HG03175 (cell line): ENCODE measurements around the gene RGPD8.
"Not testable (repeated sequence)": the region's sequence is repeated elsewhere in the genome, so short reads cannot be mapped to it uniquely, and the experiment has no call there.

ENCODE experiments used
- ATAC-seq: cut with Tn5 transposase; IDR thresholded peaks from one replicate; pipeline ENCODE4 v1.9.1; 2021; ENCODE audit warnings: mild to moderate bottlenecking, moderate library complexity; ENCODE audit not compliant: unreplicated experiment

RGPD8 gene

DNA sequence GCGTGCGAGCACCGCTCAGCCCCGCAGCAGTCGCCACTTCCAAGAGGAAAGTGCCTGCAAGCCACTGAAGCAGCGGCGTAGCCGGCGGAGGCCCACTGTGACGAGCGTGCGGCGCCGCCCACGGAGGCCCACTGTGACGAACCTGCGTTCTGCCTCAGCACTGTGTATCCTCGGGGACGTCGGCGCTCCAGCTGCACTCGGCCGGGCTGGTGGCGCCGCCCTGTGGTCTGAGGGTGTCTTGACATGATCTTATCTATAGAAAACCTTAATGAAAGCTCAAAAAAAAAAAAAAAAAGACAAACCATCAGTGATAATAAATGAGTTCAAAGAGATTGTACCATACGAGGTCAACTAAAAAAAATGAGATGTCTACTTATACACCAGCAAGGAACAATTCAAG lies at the start of gene RGPD8:
TSS of gene RGPD8 (minus strand) at position 166 of the 400 bp plus-strand sequence. CDS start 192 bp downstream, outside the sequence.
- peak; percentile 99 for ATAC-seq

DNA sequence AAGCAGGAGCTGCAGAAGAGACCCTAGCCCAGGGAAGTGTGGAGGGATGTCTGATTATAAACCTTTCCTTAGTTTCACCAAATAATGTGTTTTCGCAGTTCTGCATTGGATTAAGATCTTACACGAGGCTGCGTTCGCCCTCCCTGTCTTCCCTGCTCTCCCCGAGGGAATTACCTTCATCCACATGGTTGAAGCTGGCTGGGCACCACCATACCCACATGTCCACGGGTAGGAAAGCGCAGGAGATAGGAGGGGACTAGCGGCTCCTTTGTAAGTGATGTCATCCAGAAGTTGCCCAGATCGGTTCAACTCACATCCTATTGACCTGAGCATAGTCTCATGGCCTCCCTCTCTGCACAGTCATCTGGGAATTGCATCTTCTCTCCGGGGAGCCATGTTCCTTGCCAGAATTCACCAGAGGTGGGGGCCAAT lies 49.6 kb upstream of the RGPD8 start:
- ATAC-seq = no peak

DNA sequence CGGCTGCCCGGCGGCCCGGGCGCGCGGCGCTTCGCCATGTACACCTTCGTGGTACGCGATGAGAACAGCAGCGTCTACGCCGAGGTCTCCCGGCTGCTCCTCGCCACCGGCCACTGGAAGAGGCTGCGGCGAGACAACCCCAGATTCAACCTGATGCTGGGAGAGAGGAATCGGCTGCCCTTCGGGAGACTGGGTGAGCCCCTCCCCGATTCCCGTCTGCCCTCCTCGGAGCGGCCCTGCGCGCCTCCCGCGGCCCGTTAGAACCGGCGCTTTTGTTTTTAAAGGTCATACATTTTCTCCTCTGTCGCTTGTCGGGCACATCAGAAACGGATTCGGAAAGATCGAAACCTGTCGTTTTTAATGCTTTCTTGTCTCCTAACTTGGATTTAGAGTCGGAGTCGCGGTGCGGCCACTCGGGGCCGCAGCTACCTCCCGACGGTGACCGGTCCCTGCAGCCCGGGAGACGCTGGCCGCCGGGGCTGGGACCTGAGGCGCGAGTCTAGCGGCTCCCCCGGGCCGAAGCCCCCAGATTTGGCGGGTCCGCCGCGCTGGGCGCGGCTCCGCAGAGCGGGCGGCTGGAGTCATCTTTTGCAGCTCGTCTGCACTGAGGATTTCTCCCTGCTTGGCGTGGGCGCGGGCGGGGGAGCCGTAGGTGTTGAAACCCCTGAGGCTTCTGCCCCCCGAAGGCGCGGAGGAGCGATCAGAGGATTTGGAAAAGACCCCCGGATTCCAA lies 49.0 kb upstream of the RGPD8 start:
- peak; percentile 22 for ATAC-seq

DNA sequence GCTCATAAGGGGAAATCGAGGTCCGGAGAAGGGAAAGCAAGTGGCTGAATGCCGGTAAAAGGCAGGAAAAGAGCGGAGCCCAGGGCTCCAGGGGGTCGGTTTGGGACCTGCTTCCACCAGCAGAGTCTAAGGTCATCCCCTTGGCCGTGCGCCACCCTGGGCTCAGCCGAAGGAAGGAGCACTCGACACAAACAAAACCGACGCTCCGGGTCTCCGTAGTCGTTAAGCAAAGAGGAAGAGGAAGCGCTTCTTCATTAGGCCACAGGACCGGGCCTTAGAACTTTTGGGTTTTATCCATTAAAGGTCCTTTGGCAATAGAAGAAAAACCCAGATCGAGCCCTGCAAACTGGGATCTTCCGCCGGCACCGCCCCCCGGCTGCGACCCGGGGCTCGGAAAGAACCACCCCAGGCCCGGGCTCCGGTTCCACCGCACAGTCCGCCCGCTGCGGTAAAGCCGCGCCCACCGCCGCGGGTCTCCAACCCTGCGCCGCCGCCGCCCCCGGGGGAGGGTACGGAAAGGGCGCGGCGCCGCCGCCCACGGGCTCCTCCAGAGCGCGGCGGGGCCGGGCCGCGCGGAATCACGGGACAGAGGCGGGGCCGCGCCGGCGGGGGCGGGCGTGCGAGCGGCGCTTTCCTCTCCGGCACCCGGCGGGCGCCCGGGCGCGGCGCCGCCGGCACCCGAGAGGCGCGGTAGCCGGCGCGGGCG lies 48.2 kb upstream of the RGPD8 start, which contains the start of gene TTL:
TSS of gene TTL (plus strand) at position 629 of the 706 bp plus-strand sequence. CDS start 189 bp downstream, outside the sequence.
- ATAC-seq = peak; percentile 71

DNA sequence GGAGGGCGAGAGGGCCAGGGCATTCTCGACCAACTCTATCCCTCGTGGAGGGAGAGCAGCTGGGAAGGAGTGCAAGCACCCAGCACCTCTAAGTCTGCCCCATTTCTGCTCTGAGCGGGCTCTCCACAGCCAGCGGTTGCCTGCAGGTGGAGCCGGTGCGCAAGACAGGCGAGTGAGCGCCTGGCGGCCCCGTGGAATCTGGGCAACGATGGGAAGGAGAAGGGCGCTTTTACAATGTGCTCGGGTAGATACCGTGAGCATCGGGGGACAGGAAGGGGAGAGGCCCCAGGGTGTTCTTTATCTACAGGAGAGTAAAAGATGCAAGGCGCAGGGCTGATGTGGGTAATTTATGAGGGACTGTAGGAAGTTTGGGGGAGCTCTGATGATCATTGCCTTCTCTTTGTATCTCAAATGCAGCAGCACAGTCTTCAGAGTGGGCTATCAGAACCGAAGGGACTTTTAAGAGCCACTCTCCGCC lies 47.6 kb upstream of the RGPD8 start:
- ATAC-seq = peak; percentile 78

DNA sequence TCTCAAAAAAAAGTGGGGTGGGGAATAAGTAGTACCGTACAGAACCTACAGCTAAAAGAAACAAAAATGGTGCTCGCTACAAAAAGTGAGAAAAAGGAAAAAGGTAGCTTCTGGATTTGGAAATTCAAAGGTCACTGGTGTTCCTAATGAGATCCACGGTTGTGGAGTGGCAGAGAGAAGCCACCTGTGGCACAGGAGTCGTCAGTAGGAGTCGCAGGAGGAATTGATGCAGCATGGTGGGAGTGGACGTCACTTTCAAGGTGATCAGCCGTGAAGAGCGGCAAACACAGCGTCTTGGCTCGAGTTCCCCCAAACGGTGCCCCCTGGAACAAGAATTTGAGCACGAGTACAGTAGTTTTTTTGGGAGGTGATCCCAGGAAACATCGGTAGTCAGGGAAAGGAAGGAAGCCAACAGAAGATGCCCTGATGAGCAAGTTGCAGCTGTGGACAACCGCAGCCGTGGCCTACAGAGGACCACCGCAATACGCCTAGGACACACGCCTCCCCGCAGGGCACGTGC lies 47.1 kb upstream of the RGPD8 start:
- ATAC-seq = no peak

DNA sequence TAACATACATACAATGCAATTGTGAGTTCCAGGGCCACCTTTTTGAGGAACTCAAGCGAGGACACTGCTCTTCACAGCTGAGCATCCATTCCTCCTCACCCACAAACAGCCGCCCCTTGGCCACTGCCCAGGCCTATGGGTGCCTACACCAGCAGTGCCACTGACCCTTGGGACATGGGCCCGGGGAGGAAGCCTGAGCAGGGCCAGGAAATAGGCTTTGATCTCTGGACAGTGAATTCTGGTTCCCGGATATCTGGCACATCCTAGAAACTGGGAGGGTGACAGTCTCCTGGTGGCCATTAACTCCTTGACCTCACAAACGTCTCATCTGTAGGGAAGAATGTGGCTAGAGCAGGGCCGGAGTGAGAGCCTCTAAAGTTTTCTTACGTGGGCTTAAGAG lies 43.0 kb upstream of the RGPD8 start:
- ATAC-seq = no peak

DNA sequence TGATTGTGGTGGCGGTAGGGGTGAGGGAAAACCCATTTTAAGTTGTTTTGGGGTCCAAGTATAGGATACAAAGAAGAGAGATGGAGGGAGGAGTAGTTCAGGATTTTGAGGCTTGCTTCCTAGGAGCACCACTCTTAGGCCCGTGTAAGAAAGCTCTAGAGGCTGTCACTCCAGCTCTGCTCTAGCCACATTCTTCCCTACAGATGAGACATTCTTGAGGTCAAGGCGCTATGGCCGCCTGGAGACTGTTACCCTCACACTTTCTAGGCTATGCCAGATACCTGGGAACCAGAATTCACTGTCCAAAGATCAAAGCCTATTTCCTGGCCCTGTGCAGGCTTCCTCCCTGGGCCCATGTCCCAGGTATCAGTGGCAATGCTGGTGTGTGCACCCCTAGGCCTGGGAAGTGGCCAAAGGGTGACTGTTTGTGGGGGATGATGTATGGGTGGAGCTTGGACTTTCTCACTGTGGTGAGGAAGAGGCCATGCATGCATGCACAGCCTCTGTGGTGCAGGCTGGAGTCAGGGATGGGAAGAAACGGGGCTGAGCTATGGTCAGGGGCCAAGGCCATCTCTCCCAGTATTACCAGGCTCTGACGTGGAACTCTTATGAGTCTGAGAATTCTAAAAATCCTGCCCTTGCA lies 41.5 kb upstream of the RGPD8 start:
- ATAC-seq = no peak

DNA sequence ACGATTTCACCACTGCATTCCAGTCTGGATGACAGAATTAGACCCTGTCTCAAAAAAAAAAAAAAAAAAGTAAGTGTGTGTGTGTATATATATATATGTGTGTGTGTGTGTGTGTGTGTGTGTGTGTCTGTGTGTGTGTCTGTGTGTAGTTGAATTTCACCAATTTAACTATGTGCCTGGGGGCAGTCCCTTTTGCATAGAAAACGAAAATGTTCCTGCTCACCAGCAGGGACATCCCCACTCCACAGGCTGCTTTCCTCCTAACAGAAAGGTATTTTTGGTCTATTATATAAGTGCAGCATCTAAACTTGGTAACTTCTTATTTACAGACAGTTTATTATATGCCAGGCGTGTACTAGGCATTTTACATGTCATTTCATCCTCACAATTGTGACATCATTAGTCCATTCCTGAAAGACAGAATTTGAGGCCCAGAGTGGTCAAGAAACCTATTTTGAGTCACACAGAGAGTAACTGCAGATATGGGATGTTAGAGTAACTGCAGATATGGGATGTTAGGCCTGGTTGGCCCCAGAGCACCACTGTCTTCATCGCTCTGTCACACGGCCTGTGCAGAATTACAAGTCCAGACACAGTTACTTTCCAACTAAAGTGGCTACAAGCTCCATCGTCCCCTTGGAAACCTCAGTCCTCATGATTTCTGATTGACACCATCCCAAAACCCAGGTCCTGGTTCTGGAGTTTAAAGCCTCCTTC lies 39.3 kb upstream of the RGPD8 start:
- no peak for ATAC-seq

DNA sequence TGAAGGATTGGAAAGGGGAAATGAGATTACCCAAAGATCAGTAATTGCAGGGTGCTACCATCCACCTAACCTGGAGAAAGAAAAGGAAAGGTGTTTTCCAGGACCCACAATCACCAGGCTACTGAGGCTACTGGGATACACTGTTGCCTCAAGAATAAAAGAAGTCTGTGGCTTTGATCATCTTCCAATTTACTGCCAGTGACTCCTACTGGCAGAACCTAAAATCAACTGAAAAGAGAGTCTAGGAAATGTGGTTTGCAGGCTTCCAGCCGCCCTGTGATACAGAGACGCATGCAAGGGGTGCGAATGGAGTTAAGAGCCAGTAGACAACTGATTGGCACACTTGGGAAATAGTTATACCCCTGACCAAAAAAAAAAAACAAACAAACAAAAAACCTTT lies 31.9 kb upstream of the RGPD8 start:
- no peak for ATAC-seq

DNA sequence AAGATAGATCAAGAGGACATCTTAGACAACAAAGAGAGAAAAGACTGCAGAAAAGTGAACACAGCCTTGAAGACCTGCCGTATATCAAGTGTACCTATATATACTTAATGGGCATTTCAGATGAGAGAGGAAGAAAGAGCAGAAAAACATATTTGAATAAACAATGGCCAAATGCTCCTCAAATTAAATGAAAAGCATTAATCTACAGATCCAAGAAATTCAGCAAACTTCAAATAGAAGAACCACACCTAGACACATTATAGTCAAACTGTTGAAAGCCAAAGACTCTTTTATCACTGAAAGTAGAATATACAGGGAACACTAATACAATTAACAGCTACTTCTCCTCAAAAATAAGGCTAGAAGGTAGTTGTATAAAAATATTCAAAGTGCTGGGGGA lies 29.8 kb upstream of the RGPD8 start:
- ATAC-seq = no peak

DNA sequence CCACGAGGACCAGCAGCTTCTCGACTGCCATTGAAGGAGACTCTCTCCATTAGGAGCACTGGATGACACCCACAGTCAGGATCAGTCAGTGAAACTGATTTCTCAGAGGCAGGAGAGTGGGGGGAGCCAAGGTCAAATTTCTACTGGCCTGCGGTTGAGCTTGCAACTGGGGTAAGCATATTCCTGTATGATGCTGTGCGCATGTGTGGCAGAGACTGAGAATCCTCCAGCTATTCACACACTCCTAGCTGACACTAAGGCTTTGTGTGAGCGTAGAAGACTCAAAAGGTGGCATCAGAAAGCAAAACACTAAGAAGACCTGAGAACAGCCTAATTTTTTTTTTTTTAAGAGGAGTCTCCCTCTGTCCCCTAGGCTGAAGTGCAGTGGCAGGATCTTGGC lies 28.7 kb upstream of the RGPD8 start:
- ATAC-seq = no peak

DNA sequence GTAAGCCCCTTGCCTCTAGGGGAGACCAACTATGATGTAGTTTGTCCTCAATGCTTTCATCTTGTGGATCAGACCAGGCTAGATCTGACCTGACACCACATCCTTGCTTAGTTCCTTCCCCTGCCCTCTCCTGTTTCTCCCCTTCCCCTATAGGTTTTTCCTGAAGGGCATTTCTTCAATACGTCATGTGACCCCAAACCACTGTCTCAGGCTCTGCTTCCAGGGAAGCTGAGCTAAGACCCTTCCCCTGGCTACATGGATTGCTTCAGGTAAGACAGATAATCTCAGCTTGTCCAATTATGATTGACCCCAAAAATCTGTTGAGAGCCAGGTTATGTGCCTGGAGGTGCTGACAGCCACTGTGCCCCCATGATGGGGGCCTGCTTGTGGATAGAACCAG lies 25.9 kb upstream of the RGPD8 start:
- no peak for ATAC-seq

DNA sequence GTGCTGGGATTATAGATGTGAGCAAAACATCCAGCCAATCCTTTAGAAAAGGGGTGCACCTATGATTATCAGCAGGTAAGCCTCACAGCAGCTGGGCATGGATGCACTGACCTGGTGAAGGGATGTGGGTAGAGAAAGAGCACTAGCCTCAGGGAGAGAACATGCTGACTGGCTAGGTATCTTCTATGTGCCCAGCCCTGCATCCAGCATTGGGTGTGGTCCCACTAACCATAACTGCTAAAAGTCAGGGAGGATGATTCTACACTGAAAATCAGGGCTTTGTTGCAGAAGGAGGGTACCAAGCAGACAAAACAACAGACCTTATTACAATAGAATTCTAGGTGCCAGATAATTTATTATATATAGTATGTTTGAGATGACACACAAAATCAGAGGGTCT lies 21.1 kb upstream of the RGPD8 start:
- ATAC-seq = no peak

DNA sequence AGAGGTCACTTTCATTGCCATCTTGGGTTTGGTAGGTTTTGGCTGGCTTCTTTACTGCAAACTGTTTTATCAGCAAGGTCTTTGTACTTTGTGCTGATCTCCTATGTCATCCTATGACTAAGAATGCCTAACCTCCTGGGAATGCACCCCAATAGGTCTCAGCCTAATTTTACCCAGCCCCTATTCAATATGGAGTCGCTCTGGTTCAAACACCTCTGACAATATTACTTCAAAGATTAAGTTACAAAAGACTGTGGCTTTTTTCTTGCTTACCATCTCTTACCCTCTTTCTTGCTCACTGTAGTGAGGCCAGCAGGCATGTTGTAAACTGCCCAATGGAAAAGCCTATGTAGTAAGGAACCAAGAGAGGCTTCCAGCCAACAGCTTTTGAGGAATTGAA lies 17.9 kb upstream of the RGPD8 start:
- ATAC-seq = no peak

DNA sequence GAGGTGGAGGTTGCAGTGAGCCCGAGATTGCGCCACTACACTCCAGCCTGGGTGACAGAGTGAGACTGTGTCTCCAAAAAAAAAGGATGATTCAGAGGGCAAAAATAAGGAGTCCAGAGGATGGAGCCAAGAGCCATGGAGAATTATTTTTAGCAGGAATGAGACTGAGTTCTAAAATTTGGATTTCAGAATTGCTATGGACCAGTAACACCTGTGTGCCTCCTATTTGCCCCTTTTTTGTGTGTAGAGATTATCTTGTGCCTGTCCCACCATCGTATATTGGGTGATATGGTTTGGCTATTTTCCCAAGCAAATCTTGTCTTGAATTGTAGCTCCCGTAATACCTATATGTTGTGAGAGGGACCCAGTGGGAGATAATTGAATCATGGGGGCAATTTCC lies 16.4 kb upstream of the RGPD8 start:
- no peak for ATAC-seq

DNA sequence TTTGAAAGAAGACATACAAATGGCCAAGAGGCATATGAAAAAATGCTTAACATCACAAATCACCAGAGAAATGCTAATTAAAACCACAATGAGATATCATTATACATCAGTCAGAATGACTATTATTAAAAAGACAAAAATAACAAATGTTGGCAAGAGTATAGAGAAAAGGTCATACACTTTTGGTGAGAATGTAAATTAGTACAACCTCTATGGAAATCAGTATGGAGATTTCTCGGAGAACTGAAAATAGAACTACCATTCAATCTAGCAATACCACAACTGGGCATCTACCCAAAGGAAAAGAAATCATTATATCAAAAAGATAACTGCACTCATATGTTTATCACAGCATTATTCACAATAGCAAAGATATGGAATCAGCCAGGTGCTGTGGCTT lies 10.8 kb upstream of the RGPD8 start:
- not testable (repeated sequence) for ATAC-seq

DNA sequence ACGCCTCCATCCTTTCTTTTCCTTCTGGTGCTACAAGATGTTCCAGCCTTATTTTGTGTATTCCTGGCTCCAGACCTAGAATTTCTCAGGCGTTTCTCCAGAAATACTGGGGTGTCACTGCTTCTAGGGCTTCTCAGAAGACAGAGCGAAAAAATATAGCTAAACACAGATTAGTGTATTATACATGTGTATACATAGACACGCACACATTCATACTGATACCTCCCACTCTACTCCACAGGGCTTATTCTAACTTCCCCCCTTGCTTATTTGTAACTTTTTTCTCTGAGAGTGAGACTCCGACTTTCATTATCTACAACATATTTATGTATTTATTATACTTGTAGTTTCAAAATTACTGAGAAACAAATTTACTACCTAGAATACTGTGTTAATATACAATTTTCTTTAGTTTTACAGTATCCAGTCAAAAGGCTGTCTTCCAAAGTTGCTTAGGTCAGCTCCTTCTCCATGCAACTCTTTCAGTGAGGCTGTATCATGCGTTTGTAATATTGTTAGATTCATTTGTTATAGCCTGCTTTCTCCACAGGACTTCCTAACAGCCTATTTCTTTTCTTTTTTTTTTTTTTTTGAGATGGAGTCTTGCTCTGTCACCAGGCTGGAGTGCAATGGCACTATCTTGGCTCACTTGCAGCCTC lies 5.3 kb upstream of the RGPD8 start:
- not testable (repeated sequence) for ATAC-seq

DNA sequence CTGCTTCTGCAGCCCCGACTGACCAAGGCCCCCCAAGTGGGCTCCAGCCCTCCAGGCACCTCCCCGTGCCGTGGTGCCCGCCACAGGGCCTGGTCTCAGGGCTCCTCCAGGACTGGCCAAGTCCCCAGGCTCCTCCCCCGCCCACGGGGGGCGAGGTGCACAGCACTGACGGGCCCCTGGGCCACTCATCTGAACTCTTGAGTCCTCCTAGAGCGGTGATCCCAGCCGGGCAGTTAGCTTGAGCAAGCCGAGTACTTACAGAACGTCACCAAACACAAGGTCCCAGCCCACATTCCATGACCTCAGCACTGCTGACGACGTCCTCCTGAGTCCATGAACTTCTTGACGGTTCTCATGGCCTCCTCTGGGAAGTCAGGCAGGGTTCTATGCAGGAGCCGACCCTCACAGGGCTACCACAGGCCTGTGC lies 4.0 kb upstream of the RGPD8 start:
- not testable (repeated sequence) for ATAC-seq

DNA sequence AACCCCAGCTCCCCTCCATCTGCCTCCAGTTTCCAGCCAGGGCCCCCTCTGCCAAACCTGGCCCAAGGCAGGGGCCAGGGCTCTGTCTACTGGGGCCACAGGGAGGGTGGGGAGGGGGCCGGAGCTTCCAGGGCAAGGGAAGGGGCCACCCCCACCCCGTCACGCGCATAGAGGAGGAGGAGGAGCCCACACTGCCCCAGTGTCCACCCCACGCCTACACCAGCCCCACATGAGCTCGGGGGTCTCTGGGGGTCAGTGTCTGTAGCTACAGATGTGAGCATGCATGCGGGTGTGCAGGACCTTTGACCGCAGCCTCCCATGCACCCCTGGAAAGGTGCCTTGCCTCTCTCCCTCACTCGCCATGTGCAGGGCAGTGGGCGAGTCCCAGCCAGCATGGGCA lies 3.5 kb upstream of the RGPD8 start:
- not testable (repeated sequence) for ATAC-seq
